ENCODE results near the gene SAMD4B. TPM values are rescaled to one million over a fixed set of nuclear protein-coding genes. Genes with fewer than 3 reads are reported as not detected.

Gene SAMD4B
- total and polyA plus RNA-seq, 9 of the 15 experiments (the other 6 are each of a cell fraction or from before 2014, with no cell fraction given) = 3.4 to 90.5 (median 38.0) TPM

GRCh38 chr19:39430675-39431593 is 88.7 kb downstream of the SAMD4B start (continued):
- TF ChIP-seq SMAD4 (CRISPR knock-in tag; conservative IDR thresholded peaks at IDR 0.05) (peak; percentile 61), CREB5 (CRISPR knock-in tag; IDR thresholded peaks at IDR 0.05) (no peak), ZSCAN32 (CRISPR knock-in tag; IDR thresholded peaks at IDR 0.05) (no peak), ZBTB9 (CRISPR knock-in tag; IDR thresholded peaks at IDR 0.05) (no peak), JUND (IDR thresholded peaks at IDR 0.05; ENCODE audit: borderline replicate concordance, low read depth, low read length) (peak; percentile 92), JUND (tag; IDR thresholded peaks at IDR 0.05; ENCODE audit: borderline replicate concordance, low read depth, low read length) (peak; percentile 95), PML (IDR thresholded peaks at IDR 0.05; ENCODE audit: low read length) (peak; percentile 54; the same call in 1 of the 2 replicates), SRSF3 (IDR thresholded peaks at IDR 0.05; ENCODE audit: insufficient read depth, low read length) (no peak), MAFK (IDR thresholded peaks at IDR 0.05; ENCODE audit: low read length) (peak; percentile 31; the same call in 1 of the 2 replicates), BRCA1 (IDR thresholded peaks at IDR 0.05) (no peak), BRCA1 (CRISPR knock-in tag; IDR thresholded peaks at IDR 0.05) (0 out of 2 replicates have a peak, but pooled peaks have one; percentile 49), SMAD2 (IDR thresholded peaks at IDR 0.05; ENCODE audit: low read depth, low read length) (no peak), FOSL1 (tag; conservative IDR thresholded peaks at IDR 0.05) (peak; percentile 97), ATF7 (IDR thresholded peaks at IDR 0.05) (peak; percentile 94), TBP (optimal IDR thresholded peaks at IDR 0.05; ENCODE audit: low read depth, low read length) (no peak), KDM4B (IDR thresholded peaks at IDR 0.05; ENCODE audit: borderline replicate concordance in 2 of 2, low read depth in 1 of 2) (no peak), GABPB1 (CRISPR knock-in tag; IDR thresholded peaks at IDR 0.05) (peak; percentile 70; the same call in 1 of the 2 replicates), NR2C2 (CRISPR knock-in tag; IDR thresholded peaks at IDR 0.05) (no peak), NR2C2 (tag; IDR thresholded peaks at IDR 0.05) (peak; percentile 89), NFXL1 (CRISPR knock-in tag; IDR thresholded peaks at IDR 0.05) (no peak), RBM25 (IDR thresholded peaks at IDR 0.05; ENCODE audit: low read depth, low read length, severe bottlenecking) (no peak), HMGXB4 (CRISPR knock-in tag; IDR thresholded peaks at IDR 0.05) (0 out of 2 replicates have a peak, but pooled peaks have one; percentile 67)

Measured in K562 (cell line).